HG03039 (cell line): ENCODE results near the gene NANP.
"Not testable (repeated sequence)": the region's sequence is repeated elsewhere in the genome, so short reads cannot be mapped to it uniquely, and the experiment has no call there.

Experiments
- ATAC-seq: cut with Tn5 transposase; IDR thresholded peaks from one replicate; pipeline ENCODE4 v1.9.1; 2021; ENCODE audit warnings: mild to moderate bottlenecking, moderate library complexity; ENCODE audit not compliant: unreplicated experiment

Gene NANP, protein sequence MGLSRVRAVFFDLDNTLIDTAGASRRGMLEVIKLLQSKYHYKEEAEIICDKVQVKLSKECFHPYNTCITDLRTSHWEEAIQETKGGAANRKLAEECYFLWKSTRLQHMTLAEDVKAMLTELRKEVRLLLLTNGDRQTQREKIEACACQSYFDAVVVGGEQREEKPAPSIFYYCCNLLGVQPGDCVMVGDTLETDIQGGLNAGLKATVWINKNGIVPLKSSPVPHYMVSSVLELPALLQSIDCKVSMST

DNA sequence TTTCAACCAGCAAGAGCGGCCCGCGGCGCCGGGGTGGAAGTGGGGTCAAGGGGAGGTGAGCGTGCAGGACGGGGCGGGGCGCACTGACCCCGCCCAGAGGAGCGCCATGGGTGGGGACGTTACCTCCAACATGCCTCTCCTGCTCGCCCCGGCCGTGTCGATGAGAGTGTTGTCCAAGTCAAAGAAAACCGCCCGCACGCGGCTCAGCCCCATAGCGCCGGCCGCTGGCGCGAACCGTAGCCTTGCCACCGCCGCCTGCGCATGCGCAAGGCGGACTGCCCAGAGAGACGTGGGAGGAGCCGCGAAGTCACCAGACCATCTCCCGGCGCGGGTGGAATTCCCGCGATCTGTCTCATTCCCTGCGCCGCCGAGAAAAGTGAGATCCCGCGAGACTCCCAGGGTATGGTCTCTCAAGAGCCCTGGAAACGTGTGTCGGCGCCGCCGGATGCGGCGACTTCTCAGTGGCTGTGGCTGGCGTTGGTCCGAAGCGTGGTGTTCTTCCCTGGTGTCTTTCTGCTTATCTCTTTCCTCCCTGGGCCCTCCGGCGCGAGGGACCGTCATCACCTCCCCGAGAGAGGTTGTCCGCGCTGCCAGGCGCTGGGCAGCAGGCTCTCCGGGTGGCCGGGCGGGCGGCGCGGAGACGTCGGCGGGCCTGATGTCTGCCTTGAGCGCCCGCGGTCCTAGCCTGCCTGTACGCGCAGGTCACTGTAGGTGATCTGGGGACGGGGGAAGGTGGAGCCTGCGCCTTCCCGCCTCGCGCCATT lies at the start of gene NANP:
TSS of gene NANP (minus strand) at position 279 of the 764 bp plus-strand sequence. CDS start at position 213, 66 bp downstream.
- ATAC-seq = peak; percentile 88

DNA sequence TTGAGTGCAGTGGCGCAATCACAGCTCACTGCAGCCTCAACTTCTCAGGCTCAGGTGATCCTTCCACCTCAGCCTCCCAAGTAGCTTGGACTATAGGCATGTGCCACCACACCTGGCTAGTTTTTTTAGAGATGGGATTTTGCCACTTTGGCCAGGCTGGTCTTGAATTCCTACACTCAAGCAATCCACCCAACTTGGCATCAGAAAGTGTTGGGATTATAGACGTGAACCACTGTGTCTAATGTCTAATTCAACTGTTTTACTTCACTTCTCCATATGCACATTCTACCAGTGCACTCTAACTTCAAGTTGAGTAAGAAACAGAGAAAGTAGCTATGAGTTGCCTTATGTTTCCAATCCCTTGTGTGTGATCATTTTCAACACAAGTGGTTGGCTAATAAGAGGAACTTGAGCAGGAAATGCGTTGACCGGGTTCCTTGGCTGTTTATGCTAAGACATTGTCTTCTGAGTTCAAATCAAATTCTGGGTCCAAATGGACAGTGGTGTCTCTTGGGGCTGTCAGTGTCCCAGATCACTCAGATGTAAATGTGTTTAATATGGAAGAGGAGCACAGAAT lies 48.9 kb upstream of the NANP start:
- no peak for ATAC-seq

DNA sequence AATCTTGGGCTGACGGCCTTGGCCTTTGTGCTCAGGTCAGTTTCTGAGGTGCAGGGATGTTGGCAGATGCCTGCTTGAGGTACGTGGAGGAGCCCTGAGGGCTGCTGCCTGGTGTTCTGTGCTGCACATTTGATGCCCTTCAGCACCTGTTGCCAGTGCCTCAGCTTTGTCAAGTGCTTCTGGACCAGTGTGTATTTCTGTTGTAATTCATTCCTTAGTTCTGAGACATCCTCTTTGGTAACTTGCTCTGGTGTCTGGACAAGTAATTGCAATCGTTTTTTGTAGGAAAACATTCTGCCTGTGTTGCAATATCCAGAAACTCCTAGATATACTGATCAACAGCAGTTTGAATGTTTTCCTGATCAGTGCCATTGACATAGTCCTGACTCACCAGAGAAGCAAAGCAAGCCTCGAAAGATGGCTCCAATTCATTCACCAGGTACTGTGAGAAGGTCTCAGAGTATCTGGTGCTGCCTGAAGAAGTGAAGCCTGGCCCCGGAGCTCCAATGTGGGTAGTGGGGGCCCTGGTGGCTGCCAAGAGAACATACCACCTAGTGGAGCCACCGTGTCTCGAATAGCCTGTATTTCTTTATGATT lies 46.1 kb upstream of the NANP start:
- no peak for ATAC-seq

DNA sequence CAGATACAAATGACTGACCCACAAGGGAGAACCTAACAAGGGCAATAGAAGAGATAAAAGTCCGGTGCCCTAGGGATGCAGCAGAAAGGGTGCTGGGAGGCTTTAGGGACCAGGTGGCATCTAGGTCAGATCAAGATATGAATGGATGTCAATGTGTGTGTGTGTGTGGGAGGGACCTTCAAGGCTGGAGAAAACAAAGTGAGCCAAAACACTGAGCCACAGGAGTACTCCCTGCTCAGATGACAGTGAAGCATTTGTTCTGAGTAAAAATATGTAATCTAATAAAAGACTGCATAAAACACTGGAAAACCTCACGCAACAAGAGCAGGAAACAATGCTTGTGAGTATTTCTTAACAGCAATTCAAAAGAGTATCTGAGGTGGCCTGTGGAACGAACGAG lies 44.6 kb upstream of the NANP start:
- ATAC-seq = no peak

DNA sequence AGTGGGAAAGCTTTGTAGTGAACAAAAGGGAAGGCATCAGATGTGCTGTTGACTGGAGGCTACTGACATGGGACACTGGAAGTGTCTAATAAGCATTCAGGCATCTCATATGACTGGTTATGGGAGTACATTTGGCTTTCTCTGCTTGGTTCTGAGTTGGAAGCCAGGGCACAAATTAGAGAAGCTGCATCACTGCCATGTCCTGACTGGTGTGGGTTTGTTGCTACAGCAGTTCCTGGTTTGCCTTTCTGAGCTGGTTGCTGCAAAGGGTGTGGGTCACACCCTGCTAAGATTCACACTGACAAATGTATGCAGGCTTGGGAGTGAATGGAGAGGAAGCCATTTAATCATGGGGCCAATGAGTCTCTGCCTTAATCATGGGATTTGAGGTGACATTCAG lies 36.2 kb upstream of the NANP start:
- no peak for ATAC-seq

DNA sequence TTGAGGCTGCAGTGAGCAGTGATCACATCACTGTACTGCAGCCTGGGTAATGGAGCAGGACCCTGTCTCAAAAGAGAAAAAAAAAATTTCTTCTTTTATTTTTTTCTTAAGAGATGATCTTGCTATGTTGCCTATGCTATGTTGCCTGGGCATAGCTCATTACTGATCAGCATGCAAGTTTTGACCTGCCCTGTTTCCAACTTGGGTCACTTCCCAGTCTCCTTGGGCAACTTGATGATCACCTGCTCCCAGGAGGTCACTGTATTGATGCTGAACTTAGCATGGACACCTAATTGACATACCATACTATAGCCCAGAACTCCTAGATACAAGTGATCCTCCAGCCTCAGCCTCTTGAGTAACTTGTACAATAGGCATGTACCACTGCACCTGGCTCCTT lies 30.7 kb upstream of the NANP start:
- no peak for ATAC-seq

DNA sequence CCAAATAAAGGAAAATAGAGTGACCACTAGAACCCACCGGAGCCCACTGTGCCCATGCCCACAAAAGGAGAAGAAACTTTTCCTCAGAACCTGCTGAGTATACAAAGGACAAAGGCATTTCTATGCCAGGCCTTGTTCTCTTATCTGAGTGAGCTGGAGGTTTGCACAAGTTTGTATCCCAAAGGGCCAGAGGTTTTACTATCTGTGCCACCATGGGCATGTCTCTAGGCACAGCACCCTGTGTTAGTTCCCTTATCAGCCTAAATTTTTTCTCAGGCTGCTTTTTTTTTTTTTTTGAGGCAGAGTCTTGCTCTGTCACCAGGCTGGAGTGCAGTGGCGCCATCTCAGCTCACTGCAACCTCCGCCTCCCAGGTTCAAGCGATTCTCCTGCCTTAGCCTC lies 29.1 kb upstream of the NANP start:
- not testable (repeated sequence) for ATAC-seq

DNA sequence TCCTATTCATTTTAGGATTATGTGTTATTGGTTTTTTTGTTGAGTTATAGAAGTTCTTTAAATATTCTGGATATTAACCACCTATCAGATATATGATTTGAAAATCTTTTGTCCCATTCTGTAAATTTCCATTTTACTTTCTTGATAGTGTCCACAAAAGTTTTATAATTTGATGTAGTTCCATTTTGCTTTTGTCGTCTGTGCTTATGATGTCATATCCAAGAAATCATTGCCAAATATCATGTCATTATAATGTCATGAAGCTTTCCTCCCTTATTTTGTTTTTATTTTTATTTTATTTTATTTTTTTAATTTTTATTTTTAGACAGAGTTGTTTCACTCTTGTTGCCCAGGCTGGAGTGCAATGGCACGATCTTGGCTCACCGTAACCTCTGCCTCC lies 21.0 kb upstream of the NANP start:
- ATAC-seq = no peak

DNA sequence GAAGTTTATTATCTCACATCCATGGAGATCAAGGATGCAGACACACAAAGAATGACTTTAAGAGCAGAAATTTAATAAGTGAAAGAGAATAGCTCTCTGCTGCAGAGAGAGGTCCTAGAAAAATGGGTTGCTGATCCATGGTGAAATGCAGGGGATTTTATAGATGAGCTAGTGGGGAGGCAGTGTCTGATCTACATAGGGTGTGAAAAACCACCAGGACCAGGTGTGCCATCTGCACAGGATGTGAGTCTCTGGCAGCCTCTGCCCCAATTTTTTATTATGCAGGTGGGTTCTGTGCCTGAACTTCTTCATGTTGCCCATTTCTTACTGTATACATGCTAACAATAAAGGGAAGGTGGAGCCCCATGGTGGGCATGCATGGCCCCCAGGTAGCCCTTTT lies 19.9 kb upstream of the NANP start:
- ATAC-seq = no peak

DNA sequence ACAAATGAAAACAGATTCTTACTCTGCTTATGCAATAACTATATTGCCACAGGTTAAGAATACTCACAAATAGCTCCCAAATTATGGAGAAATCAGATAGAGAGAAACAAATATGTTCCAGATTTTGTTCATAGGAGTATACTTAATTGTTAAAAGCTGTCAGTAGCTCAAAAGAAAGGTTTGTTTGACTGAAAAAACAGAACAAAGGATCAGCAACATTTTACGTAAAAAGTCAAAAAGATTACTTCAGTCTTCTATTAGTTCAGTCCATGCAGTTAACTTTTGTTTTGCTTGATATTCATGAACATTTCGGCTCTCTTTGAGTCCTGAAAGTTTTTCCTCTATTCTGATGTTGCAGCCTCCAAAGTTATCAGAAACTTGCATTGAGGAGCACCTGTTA lies 13.4 kb upstream of the NANP start:
- no peak for ATAC-seq

DNA sequence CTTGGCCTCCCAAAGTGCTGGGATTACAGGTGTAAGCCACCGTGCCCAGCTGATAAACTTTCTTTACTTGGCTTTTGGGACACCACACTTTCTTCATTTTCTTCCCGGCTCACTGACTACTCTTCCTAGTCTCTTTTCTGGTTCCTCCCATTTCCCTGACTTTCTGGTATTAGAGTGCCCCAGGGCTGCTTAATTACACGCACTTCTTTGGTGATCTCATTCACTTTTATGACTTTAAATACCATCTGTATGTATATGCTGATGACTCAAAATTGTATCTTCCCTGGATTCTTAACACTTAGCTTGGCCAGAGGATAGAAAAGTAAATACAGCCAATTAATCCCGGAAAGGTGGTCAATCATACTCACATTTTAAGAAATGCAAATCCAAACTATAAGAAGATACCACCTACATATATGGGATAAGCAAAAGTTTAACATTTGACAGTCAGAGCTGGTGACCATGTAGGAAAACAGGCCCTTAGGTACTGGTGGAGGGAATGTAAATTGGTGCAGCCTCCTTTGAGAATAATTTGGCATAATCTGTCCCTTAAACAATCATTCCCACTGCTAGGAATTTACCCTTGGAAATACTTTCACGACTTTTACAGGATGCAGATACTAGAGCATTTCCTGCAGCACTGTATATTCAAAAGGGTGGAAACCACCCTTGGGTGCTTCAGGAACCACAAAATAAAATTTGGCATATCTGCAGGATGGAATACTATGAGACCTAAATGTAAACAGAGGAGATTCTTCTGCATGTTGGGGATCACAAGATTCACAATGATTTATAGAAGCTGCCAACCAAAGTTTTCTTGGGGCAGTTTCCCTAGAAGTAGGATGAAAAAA lies 9.4 kb upstream of the NANP start:
- ATAC-seq = no peak

DNA sequence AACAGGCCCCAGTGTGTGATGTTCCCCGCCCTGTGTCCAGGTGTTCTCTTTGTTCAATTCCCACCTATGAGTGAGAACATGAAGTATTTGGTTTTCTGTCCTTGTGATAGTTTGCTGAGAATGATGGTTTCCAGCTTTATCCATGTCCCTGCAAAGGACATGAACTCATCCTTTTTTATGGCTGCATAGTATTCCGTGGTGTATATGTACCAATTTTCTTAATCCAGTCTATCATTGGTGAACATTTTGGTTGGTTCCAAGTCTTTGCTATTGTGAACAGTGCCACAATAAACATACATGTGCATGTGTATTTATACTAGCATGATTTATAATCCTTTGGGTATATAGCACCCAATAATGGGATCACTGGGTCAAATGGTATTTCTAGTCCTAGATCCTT lies 6.8 kb upstream of the NANP start:
- not testable (repeated sequence) for ATAC-seq

DNA sequence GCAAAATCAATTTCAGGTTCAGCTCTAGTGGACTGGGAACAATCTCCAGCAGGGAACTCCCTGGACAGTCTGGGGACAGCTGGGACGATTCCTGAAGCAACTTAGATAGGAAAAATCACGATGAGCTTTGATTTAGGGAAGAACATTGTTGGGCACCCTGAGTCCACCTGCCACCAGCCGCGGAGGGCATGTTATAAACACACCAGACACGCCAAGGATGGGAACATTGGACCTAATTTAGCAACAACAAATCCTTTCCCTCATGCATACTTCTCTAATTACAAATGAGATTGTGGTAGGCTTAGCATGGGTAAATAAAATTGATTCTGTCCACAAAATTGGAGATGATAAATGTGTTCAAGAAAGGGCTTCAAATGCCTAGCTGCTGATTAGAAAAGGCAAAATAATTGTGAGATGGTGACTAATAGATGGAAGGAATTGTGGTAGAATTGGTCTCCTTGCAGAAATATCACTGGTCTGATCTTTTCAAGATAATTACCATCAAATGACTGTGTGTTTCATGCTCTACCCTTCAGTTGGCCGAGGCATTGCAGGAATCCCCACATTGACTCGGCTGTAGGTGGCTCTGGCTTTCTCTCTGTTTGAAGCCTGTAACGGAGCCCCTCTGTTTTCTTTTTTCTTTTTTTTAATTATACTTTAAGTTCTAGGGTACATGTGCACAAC lies 6.1 kb upstream of the NANP start:
- ATAC-seq = no peak

DNA sequence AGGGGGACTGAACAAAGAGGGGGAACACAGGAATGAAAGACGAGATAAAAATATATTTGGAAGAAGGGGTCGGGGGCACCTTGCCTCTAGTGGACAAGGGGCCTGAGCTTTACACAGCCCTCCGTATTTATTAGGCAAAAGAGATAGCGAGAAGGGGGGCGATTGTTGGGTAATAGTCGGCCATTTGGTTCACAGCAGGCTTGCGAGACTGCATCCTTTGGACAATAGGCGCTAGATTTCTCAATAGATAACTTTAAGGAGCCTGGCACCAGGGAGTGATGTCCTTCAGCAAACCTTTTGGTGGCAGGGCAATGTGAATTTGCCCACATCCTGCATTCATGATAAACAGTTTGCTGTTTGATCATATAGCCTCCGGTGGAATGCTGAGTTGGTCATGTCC lies 3.0 kb upstream of the NANP start:
- ATAC-seq = no peak

DNA sequence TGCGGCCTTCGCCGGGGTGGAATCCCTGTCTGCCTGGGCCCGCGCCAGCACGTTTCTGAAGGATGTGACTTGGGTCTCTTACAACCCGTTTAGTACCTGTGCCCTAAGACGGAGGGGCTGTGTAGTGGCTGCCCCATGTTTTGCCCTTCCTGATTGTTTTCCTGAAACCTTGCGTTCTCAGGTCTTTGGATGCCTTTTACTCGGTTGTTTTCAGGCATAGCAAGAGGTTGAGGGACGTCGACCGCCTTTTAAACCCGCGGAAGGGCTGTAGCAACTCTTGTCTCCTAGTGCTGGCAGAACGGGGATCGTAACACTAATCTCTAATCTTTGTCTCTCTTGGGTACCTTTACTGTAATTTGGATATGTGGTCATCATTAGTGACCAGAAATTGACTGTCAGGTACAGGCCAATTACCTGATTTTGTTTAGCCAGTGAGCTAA lies 706 bp upstream of the NANP start:
- ATAC-seq = no peak

DNA sequence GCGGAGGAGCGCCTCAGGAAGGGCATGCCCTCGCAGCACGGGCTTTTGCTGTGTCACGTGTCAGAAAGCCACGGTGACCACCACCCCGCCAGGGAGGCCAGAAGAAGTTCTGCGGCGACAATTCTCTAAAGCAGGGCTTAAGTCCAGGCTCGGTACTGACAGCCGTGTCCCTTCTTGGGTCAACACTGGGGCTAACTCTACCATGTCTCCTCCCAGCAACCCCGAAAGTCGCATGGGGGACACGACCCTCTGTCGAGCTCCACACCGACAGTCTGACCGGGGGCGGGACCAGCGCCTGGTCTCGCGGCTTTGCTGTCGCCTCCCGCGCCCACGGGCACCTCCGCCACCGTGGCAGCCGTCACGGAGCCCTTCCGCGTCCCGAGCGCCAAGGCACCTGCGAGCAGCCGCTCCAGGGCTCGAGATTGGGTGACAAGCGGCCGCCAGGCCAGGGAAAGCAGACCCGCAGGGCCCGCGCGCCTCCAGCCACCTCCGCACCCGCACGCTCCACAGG lies 534 bp downstream of the NANP start:
- peak; percentile 11 for ATAC-seq

DNA sequence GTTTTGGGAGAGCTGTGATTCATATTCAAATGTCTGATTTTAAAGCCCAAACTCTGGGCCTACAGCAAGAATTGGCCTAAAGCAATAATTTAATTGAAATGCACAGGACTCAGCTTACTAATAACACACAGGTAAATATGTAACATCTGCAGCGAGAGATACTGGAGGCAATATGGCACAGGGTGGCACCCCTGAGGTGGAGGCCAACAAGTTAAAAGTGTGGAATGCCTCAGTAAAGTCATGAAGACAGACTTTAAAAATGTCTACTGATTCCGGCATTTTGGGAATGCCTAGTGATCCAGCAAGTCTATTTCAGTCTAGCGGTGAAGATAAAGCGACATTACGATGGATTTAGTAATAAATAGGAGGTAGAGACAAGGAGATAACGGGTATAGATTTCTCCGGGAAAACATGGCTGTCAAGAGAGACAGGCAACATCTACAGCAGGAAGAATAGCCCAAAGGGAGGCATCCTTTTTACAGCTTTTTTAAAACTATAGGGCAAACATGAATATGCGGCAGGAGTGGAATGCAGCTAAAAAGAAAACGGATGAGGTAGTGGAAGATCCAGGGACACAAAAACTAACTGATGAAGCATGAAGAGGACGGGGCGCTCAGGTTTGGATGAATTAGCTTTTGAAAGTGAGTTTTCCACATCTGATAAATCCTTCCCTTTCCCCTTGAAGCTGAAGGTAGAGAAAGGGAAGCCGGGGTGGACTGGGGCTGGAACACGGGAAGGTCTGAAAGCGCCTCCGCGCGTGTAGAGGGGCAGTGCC lies 1.2 kb downstream of the NANP start:
- no peak for ATAC-seq

DNA sequence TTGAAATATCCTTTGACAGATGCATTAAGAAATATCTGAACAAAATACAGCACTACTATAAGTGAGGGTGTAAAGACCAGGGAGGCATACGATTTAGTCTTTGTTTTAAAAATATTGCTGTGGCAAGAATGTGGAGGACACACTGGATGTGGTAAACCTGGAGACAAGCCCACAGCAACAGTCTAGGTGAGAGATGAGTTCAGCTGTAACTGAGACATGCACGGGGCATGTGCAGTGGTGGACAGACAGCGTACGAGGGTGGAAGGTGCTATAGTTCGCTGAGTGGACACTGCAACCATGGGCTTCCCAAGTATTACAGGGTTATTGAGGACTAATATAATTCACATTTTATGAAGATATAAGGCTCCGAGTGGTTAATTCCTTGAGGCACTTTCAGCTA lies 1.8 kb downstream of the NANP start:
- no peak for ATAC-seq

DNA sequence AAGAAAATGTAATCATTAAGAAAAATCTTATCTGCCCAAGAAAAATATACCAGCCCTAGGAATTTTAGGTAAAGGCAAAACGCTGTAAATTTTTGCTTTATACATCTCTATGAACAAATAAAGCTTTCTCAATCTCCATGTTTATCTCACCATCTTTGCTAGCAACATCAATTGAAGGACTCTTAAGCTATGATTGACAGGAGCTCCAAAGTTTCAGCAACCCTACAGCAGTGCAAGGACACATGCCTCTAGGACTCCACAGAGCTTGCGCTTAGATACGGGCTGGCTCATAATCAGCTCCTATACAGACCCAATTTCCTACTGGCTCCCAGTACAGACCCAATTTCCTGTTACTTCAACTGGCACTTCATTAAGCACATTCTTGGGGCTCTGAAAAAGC lies 4.3 kb downstream of the NANP start:
- ATAC-seq = no peak
